Activated gamma-delta T cell treated with Interleukin-2 at 50 U/mL for 16 hours (primary cell): Measurements from ENCODE around the gene RHOH.
"Not testable (repeated sequence)": the region's sequence is repeated elsewhere in the genome, so short reads cannot be mapped to it uniquely, and the experiment has no call there.

Experiments used
- DNase-seq: peaks from one replicate; pipeline ENCODE4 v3.0.0-alpha.2; 2020

RHOH gene

GRCh38 chr4:40196724-40197281 is at the start of gene RHOH:
Gene RHOH (plus strand): TSS chr4:40197031. CDS start chr4:40243387, 46,356 bp downstream.
- DNase-seq: peak; percentile 64

DNA sequence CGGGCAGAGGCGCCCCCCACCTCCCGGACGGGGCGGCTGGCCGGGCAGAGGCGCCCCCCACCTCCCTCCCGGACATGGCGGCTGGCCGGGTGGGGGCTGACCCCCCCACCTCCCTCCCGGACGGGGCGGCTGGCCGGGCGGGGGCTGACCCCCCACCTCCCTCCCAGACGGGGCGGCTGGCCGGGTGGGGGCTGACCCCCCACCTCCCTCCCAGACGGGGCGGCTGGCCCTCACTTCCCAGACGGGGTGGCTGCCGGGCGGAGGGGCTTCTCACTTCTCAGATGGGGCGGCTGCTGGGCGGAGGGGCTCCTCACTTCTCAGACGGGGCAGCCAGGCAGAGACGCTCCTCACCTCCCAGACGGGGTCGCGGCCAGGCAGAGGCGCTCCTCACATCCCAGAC is 49.3 kb upstream of the RHOH start:
- DNase-seq: not testable (repeated sequence)

DNA sequence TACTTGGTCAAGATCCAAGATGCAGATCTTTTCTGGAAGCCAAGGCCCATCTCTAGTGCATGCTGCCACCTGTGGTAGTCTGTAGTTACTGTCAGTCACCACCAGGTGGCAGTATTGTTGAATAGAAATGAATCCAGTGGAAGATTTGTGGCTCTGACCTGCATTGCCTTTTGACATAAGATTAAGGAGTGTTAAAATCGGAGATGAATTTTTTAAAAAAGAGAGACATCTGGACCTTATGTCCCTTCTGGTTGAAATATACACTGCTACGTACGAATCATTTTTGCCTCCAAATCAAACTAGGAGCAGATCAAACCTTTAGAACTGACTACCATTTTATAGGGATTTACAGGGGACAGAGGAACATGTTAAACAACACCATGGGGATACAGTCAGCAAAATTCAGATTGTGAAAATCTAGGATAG is 46.9 kb upstream of the RHOH start:
- DNase-seq: peak; percentile 73

DNA sequence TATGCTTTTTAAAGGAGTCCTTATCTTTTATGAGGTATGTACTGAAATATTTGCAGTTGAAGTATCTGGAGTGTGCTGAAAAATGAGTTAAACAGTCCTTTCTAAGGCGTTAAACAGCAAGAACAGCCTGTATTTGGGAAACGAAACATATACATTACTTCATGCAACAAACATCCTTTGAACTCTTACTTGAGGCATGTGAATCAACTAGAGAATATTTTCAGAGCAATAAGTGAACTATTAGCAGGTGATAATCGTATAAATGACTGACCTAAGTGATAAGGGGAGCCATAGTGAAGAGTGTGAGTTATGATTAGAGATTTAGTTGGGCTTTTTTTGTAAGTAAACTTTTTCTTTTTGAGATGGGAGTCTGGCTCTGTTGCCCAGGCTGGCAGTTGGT is 45.9 kb upstream of the RHOH start:
- no peak for DNase-seq

GRCh38 chr4:40152637-40153036 is 44.2 kb upstream of the RHOH start:
- DNase-seq: peak; percentile 18

- no peak for DNase-seq
These were observed 39.4 kb upstream of the RHOH start for GRCh38 chr4:40157436-40157835.

- DNase-seq: no peak
These were observed 36.6 kb upstream of the RHOH start for GRCh38 chr4:40160258-40160657.

DNA sequence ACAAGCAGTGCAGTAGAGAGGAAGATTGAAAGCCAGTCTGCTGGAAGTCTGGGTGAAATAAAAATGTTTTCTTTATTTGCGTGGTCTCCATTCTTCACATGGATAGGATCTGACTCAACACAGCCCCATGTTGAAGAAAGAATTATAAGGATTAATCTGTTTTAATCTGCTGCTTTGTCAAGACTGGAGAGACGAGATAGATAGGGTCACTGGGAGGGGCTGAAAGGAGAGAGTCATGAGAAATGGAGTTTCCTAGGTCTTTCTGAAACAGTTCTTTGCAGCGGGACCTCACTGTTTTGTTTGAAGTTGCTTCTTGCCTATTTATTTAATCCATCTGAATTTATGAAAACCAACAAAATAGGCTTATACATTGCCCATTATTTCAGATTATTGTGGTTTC is 32.4 kb upstream of the RHOH start:
- DNase-seq: no peak

- no peak for DNase-seq
These were observed 30.9 kb upstream of the RHOH start for GRCh38 chr4:40165916-40166315.

- no peak for DNase-seq
These were observed 28.8 kb upstream of the RHOH start for GRCh38 chr4:40168070-40168469.

GRCh38 chr4:40170588-40170987 is 26.2 kb upstream of the RHOH start:
- no peak for DNase-seq

DNA sequence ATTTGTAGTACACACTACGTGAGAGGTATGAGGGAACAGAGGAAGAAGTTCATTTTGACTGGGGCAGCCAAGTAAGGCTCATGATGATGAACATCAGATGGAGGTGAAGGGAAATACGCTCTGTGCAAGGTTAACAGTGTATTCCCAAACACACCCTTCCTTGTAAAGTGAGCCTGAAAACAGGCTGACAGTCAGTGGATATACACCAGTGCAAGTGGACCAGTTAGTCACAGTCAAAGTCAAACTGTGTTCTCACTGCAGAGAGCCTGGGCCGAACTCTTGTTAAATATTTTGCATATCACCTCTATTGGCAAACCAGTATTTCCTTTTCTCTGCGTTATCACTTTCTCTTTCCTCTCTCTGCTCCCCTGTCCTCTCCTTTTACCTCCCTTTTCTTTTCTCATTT is 23.4 kb upstream of the RHOH start:
- no peak for DNase-seq

DNA sequence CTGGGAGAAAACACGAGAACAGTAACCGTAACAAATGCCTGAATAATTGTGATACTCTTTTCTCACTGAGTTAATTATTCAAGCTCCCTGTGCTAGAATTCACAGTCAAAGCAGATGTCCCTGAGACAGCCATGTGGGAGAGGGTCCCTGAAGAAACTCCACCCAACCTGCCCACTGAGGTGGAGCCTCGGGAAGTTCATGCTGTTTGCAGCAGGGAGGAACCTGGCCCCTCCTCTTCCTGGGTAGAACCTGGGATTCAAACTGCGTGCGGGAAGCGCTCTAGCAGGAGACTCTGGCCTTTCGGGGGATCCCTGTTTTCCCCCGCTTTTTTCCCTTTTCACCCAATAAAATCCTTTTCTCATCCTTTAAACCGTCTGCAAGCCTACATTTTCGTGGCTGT is 20.2 kb upstream of the RHOH start:
- no peak for DNase-seq

DNA sequence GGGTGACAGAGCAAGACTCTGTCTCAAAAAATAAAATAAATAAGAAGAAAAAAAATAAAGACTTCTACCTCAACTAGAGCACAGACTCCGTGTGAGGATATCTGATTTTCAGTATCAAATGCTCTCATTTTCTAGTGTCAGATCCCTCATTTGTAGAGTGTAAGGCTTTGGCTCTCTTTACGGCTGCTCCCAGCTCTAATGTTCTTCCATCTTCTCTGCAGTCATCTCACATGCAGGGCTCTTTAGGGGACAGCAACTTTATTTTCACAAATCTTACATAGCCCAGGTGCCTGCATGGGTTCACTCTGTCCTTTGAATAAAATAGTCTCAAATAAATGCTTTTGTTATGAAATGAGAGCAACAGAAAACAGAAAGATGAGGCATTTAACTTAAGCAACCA is 19.2 kb upstream of the RHOH start:
- no peak for DNase-seq

DNA sequence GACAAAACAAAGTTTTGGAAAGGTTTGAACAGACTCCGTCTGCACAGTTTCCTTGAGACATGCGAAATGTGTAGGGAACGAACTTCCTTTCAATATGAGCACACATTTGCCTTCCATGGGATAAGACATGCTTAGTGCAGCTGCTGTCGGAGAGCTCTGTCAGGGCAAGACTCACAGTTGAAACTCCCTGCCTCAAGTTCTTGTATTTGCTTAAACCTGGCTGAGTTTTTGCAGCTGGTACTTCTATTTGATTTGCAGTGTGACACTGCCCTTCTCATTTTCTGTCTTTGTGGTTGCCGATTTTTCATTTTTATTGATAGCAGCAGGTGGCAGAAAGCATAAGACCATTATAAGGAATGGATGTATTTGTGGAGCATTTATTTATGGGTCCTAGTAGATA is 18.2 kb upstream of the RHOH start:
- DNase-seq: no peak

GRCh38 chr4:40179360-40179759 is 17.5 kb upstream of the RHOH start:
- no peak for DNase-seq

GRCh38 chr4:40180356-40180755 is 16.5 kb upstream of the RHOH start:
- DNase-seq: no peak

GRCh38 chr4:40182001-40182400 is 14.8 kb upstream of the RHOH start:
- DNase-seq: no peak

- DNase-seq: no peak
These were observed 13.9 kb upstream of the RHOH start for GRCh38 chr4:40182954-40183353.

DNA sequence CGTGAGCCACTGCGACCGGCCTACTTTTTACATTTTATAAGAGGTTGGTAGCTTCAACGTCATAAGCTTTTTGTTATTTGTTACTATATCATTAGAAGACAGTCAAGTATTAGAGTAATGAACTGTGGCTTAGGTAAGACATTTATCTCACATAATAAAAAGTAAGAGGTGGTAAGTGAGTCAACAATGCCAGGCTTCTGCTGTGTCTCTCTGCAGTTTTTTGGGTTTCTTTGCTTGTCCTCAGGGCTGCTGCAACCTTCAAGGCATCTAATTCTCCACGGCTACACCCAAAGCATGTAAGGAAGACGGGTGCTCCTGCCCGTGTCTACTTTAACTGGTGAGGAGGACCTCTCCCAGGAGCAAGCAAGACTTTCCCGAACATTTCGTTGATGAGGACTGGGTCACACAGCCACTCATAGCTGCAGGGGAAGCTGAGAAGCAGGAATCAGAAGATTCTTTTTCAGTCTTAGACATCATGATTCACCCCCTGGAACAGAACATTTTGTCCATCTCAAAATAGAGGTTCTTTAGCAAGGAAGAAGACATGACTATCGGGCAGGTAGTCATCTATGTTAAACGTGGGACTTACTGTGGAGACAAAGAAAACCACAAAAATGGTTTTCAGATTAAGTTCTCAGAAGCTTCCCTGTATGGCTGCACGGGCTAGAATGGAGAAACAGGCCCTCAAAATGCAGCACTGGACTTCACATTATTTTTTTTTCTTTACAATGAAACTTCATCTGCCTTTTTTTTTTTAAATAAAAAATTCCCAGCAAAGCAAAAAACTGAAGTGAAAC is 13.0 kb upstream of the RHOH start:
- no peak for DNase-seq

- no peak for DNase-seq
These were observed 10.8 kb upstream of the RHOH start for GRCh38 chr4:40185830-40186664.

- DNase-seq: no peak
These were observed 10.2 kb upstream of the RHOH start for GRCh38 chr4:40186665-40187014.

GRCh38 chr4:40187386-40187906 is 9.4 kb upstream of the RHOH start:
- no peak for DNase-seq

DNA sequence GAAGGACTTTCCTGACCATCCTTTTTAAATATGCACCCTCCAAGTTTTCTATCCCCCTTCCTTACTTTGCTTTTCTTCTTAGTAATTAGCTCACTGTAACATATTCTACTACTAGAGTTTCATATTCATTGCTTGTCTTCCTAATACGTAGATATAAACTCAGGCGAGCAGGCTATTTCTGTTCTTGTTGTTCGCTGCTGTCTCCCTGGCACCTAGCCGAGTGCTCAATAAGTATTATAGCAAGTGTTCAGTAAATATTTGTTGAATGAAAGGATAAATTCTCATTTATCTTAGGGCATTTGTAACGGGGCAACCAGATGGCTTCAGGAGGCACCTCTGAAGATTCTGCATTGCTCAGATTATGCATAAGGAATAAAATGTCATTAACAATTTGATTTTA is 6.8 kb upstream of the RHOH start:
- no peak for DNase-seq
